K562 (cell line): ENCODE results near the gene WWC2. TPM values are rescaled to one million over a fixed set of nuclear protein-coding genes. Genes with fewer than 3 reads are reported as not detected.

Experiments
- ATAC-seq: fragments of 200-7000 bp; cut with Tn5 transposase; 3 replicates; pipeline ENCODE4 v1.9.1; 2020; ENCODE audit warnings: moderate library complexity
- BruUV-seq: library from RNA; stranded (reverse); fragments of 400-500 nt; replicated peaks from 2 replicates; lab custom pipeline; 2021; lab: Mats Ljungman, UMichigan
- CTCF ChIA-PET: fragments of 300-600 bp; formaldehyde crosslinking; extraction: SDS; loops from one replicate; lab custom pipeline; 2021; ENCODE audit warnings: low intra/inter-chr PET ratio; lab: Yijun Ruan, JAX
- POLR2A ChIA-PET: fragments of 300-600, 350-650 bp; sonication (Branson Sonifier 250); formaldehyde crosslinking; extraction: SDS; loops from one replicate; lab custom pipeline; 2021; ENCODE audit warnings: antibody characterized with exemption, inconsistent platforms; lab: Yijun Ruan, JAX
- DNase-seq, 4 experiments: peaks; one replicate each; pipeline versions ENCODE4 v3.0.0 to v3.0.0-alpha.2; 2011 to 2018; ENCODE audit warnings: low spot score in 3 of 4, mixed read lengths in 3 of 4; ENCODE audit errors: extremely low read depth in 1 of 4
- FAIRE-seq: peaks from 2 replicates; lab custom pipeline; 2011; peaks lifted over from hg19 to GRCh38; lab: Jason Lieb, UNC
- H2AFZ ChIP-seq: 2 replicates; pipeline ENCODE4 v1.6.0; 2011; ENCODE audit warnings: low read depth, low read length, control low read depth, inconsistent platforms
- H3K27ac ChIP-seq: fragments of 200-600 bp; 3 replicates; pipeline ENCODE4 v1.8.0; 2011; ENCODE audit warnings: low read depth, mild to moderate bottlenecking, control low read depth, inconsistent platforms, low read length, moderate library complexity, mixed read lengths; ENCODE audit errors: extremely low read depth
- H3K27me3 ChIP-seq, 2 experiments: fragments of 300-600 bp in 1 of 2; 2 replicates in 1 of 2; 3 replicates in 1 of 2; pipeline versions ENCODE4 v1.6.0 to v1.8.0; 2011; ENCODE audit warnings: inconsistent platforms in 2 of 2, low read length in 2 of 2, mild to moderate bottlenecking in 1 of 2, mixed read lengths in 1 of 2, moderate library complexity in 1 of 2; ENCODE audit not compliant: control insufficient read depth in 2 of 2, insufficient read depth in 2 of 2
- H3K36me3 ChIP-seq: fragments of 300-600 bp; 3 replicates; pipeline ENCODE4 v1.8.0; 2011; ENCODE audit warnings: mild to moderate bottlenecking, low read length, inconsistent platforms; ENCODE audit not compliant: control insufficient read depth, insufficient read depth
- H3K4me1 ChIP-seq, 2 experiments: fragments of 200-600 bp in 1 of 2; replicated peaks in 1 of 2; 2 replicates in 1 of 2; 3 replicates in 1 of 2; pipeline versions ENCODE4 v1.5.1 to v1.8.0; 2011; ENCODE audit warnings: inconsistent platforms in 2 of 2, low read length in 2 of 2, mild to moderate bottlenecking in 1 of 2, mixed read lengths in 1 of 2, moderate library complexity in 1 of 2; ENCODE audit not compliant: control insufficient read depth in 2 of 2, insufficient read depth in 2 of 2
- H3K4me2 ChIP-seq: 2 replicates; pipeline ENCODE4 v1.6.1; 2011; ENCODE audit warnings: low read length, control low read depth, inconsistent platforms, mixed read lengths; ENCODE audit not compliant: insufficient read depth
- H3K4me3 ChIP-seq: fragments of 200-600 bp; sonication (generic), shearing (Covaris generic); 2 replicates; pipeline ENCODE4 v1.5.1; 2016; ENCODE audit warnings: control low read depth, inconsistent platforms
- H3K79me2 ChIP-seq: fragments of 200-600 bp; 3 replicates; pipeline ENCODE4 v1.8.0; 2011; ENCODE audit warnings: low read length, inconsistent platforms; ENCODE audit not compliant: control insufficient read depth, insufficient read depth
- H3K9ac ChIP-seq, 2 experiments: 2 replicates each; pipeline versions ENCODE4 v1.6.0 to v1.6.1; 2011; ENCODE audit warnings: low read depth in 2 of 2, low read length in 2 of 2, control low read depth in 1 of 2, inconsistent platforms in 1 of 2, mild to moderate bottlenecking in 1 of 2, mixed read lengths in 1 of 2; ENCODE audit not compliant: insufficient read depth in 1 of 2
- H3K9me1 ChIP-seq: one replicate; pipeline ENCODE4 v1.6.0; 2011; ENCODE audit warnings: inconsistent platforms, mild to moderate bottlenecking, low read length, moderate library complexity; ENCODE audit not compliant: control insufficient read depth, insufficient read depth
- H3K9me3 ChIP-seq: replicated peaks from 2 replicates; pipeline ENCODE4 v1.5.1; 2011; ENCODE audit warnings: low read depth, low read length, inconsistent platforms; ENCODE audit not compliant: control insufficient read depth, insufficient read depth
- H4K20me1 ChIP-seq: replicated peaks from 2 replicates; pipeline ENCODE4 v1.6.1; 2011; ENCODE audit warnings: low read length, inconsistent platforms, mixed read lengths; ENCODE audit not compliant: control insufficient read depth, insufficient read depth
- ATF3 ChIP-seq, 2 experiments: fragments of 450-650 bp in 1 of 2; sonication (generic) in 1 of 2; formaldehyde crosslinking in 1 of 2; IDR thresholded peaks in 1 of 2; conservative IDR thresholded peaks in 1 of 2; 2 replicates each; pipeline versions ENCODE4 v1.6.1 to v1.8.1; 2016 to 2023; ENCODE audit warnings: mild to moderate bottlenecking in 2 of 2, moderate library complexity in 2 of 2, inconsistent platforms in 1 of 2, missing genetic modification reagents in 1 of 2
- CEBPZ ChIP-seq: fragments of 150-350 bp; IDR thresholded peaks from 2 replicates; pipeline ENCODE4 v1.6.1; 2014; ENCODE audit warnings: low read depth, mild to moderate bottlenecking, low read length, borderline replicate concordance
- HDAC2 ChIP-seq: fragments of 450-650 bp; IDR thresholded peaks from 2 replicates; pipeline ENCODE4 v1.6.1; 2016; ENCODE audit warnings: mild to moderate bottlenecking
- HDAC3 ChIP-seq: fragments of 450-650 bp; IDR thresholded peaks from 2 replicates; pipeline ENCODE4 v1.6.1; 2018; ENCODE audit warnings: borderline replicate concordance, mild to moderate bottlenecking, moderate library complexity; ENCODE audit not compliant: partially characterized antibody
- HMBOX1 ChIP-seq: sonication (generic); IDR thresholded peaks from 2 replicates; pipeline ENCODE4 v1.6.1; 2016
- PCBP1 ChIP-seq: fragments of 200-400 bp; formaldehyde crosslinking; IDR thresholded peaks from 2 replicates; pipeline ENCODE4 v1.6.1; 2018; ENCODE audit warnings: mild to moderate bottlenecking, low read depth, low read length; ENCODE audit not compliant: poor library complexity, severe bottlenecking
- POLR2AphosphoS5 ChIP-seq: IDR thresholded peaks from 2 replicates; pipeline ENCODE4 v1.6.1; 2011; ENCODE audit warnings: mild to moderate bottlenecking, low read depth, low read length, moderate library complexity; ENCODE audit not compliant: control insufficient read depth, insufficient read depth
- TARDBP ChIP-seq: fragments of 450-650 bp; IDR thresholded peaks from 2 replicates; pipeline ENCODE4 v1.6.1; 2016
- TRIM24 ChIP-seq, 2 experiments: fragments of 450-650 bp; IDR thresholded peaks; 2 replicates each; pipeline ENCODE4 v1.6.1; 2016
- ZBED1 ChIP-seq: IDR thresholded peaks from 2 replicates; pipeline ENCODE4 v1.6.1; 2014
- ZKSCAN3 ChIP-seq: fragments of 250-450 bp; sonication (Bioruptor Pico); IDR thresholded peaks from 2 replicates; pipeline ENCODE4 v1.4.0; 2020
- ZNF589 ChIP-seq: fragments of 200-800 bp; sonication (Bioruptor generic); IDR thresholded peaks from 2 replicates; pipeline ENCODE4 v1.6.1; 2016; ENCODE audit warnings: low read depth, missing genetic modification characterization, missing compliant biosample characterization
- WGBS: fragments of 100-300 bp; shearing (Covaris generic); methylation state at CpG from one replicate; pipeline ENCODE4 v1.1.6; 2016; ENCODE audit warnings: low coverage, mixed read lengths; ENCODE audit not compliant: insufficient coverage; ENCODE audit errors: missing lambda C conversion rate; 5-methylcytosine and 5-hydroxymethylcytosine counted together
- in situ Hi-C: fragments of 300-500 bp; cut with MboI; formaldehyde crosslinking; loops from 4 replicates; pipeline ENCODE4 v1.15.0; 2018; ENCODE audit warnings: inconsistent platforms, mixed read lengths
- intact Hi-C: fragments of 100-400 bp; cut with micrococcal nuclease; formaldehyde crosslinking; loops from 2 replicates; pipeline ENCODE4 v1.14.2; 2022
- polyA plus RNA-seq, 8 experiments: library from polyadenylated mRNA; depleted of rRNA in 4 of 8; stranded (reverse) in 5 of 8; unstranded in 3 of 8; fragments of >200 nt; fragmentation: Nextera tagmentation in 2 of 8; fragmentation: Illumina TruSeq in 1 of 8; extraction: Ambion mirVana in 2 of 8; extraction: Trizol in 1 of 8; gene quantifications; 2 replicates each; pipeline versions ENCODE4 v1.2.1 to v1.2.3, GENCODE V29; 2011 to 2014; ENCODE audit warnings: inconsistent platforms in 1 of 8, missing spikeins in 1 of 8
- total RNA-seq, 7 experiments: library from RNA; depleted of rRNA in 6 of 7; stranded (reverse); fragments of >200 nt in 6 of 7; fragmentation: Illumina TruSeq in 2 of 7; extraction: Trizol in 2 of 7; gene quantifications; 2 replicates each; pipeline versions ENCODE4 v1.2.1 to v1.2.3, GENCODE V29; 2011 to 2021; ENCODE audit warnings: low replicate concordance in 1 of 7

The WWC2 gene
- total and polyA plus RNA-seq, 9 of the 15 experiments (the other 6 are each of a cell fraction or from before 2014, with no cell fraction given), result 3.7 to 39.4 (median 19.6) TPM

- no TSS peak for BruUV-seq
- 79% methylated on average over 2 of the region's 2 CpGs for WGBS
- Histone ChIP-seq H3K9me1 (no peaks in the 10 kb centered on the region), H4K20me1 (no peaks in the 10 kb centered on the region), H3K9ac (no peak overlapping the region), H3K4me2 (no peak overlapping the region), H3K79me2 (no peaks in the 10 kb centered on the region), H3K27me3 (no peaks in the 10 kb centered on the region), H3K36me3 (no peaks in the 10 kb centered on the region), H2AFZ (no peak overlapping the region), H3K9me3 (no peaks in the 10 kb centered on the region)
- in situ Hi-C loops, result no loop called here
- FAIRE-seq, result no peak
- intact Hi-C loops, result no loop called here
- POLR2A ChIA-PET, result no interaction called here
- TF ChIP-seq TRIM24 (IDR thresholded peaks at IDR 0.05) (no peak), CEBPZ (no peak), ZBED1 (no peak), ATF3 (IDR thresholded peaks at IDR 0.05) (no peak), ATF3 (CRISPR knock-in tag; conservative IDR thresholded peaks at IDR 0.05) (no peak), TARDBP (no peak), HDAC3 (no peak), ZNF589 (CRISPR knock-in tag) (no peak), HDAC2 (no peak), POLR2AphosphoS5 (no peak), PCBP1 (no peak), HMBOX1 (no peak), ZKSCAN3 (CRISPR knock-in tag) (no peak)
- TF ChIP-seq, all 486 proteins: peak for 0
- no peak overlapping the region for H3K4me3 ChIP-seq
- CTCF ChIA-PET, result no interaction called here
- no peaks in the 10 kb centered on the region for H3K4me1 ChIP-seq
- DNase-seq, result no peak
- ATAC-seq, result no peak
- no peak overlapping the region for H3K27ac ChIP-seq
Observed at GRCh38 chr4:183304538-183304937, 205.5 kb downstream of the WWC2 start.
